Activated naive CD4-positive, alpha-beta T cell treated with anti-CD3 and anti-CD28 coated beads, Interleukin-2, amount 50 U/mL, for 16 hours (primary cell): Measurements from ENCODE around the gene MMGT1.
"Not testable (repeated sequence)": the region's sequence is repeated elsewhere in the genome, so short reads cannot be mapped to it uniquely, and the experiment has no call there.

ENCODE experiments used
- DNase-seq: peaks from one replicate; pipeline ENCODE4 v3.0.0-alpha.2; 2020

MMGT1 gene

DNA sequence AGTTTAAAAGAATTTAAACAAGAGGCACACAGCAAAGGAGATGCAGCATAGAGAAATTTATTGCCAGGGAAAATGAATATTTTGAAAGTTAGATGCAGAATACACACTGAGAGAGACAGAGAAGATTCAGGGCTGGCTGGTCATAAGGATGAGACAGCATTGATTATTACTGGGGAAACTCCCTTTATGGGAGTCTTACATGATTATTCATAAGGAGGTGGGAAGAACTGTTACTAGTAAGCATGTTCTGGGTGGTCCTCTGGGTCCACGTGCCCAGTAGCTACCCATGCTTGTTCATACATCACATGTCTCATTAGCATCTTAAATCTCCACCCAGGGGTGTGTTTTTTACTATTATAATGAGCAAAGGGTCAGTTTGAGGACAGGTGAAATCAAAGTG, 53.3 kb downstream of the MMGT1 start:
- not testable (repeated sequence) for DNase-seq

DNA sequence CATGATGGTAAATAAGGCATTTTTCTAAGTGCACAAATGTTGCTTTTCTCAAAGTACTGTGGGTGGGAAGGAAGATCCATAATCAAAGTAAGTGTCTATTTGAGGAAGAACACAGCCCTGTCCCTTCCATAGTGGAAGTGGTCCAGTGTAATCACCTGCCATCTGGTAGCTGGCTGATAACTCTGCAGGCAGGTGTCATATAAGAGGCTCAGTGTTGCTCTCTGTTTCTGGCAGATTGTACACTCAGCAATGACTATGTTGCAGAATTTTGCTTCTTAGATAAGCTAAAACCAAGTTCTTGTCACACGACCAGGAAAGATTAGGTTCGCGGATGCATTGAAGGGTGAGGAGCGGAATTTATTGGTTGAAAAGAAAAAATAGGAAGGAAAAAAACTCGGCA, 59.4 kb downstream of the MMGT1 start:
- no peak for DNase-seq
